GM19238 (cell line): ENCODE measurements around the gene IL6.
"Not testable (repeated sequence)": the region's sequence is repeated elsewhere in the genome, so short reads cannot be mapped to it uniquely, and the experiment has no call there.

ENCODE experiments used
- DNase-seq: peaks from one replicate; pipeline ENCODE4 v3.0.0; 2011; ENCODE audit warnings: low spot score; ENCODE audit not compliant: insufficient read length

IL6 gene

GRCh38 chr7:22779730-22780323, 52.8 kb downstream of the IL6 start:
- DNase-seq: not testable (repeated sequence)

- DNase-seq: no peak
These were observed 54.3 kb downstream of the IL6 start for GRCh38 chr7:22781230-22781711.
